K562 (cell line): ENCODE data around the gene IGLL1. TPM values are rescaled to one million over a fixed set of nuclear protein-coding genes. Genes with fewer than 3 reads are reported as not detected.

Experiments
- ARID1B ChIP-seq: fragments of 450-650 bp; IDR thresholded peaks from 2 replicates; pipeline ENCODE4 v1.6.1; 2016; ENCODE audit warnings: antibody characterized with exemption, mild to moderate bottlenecking, inconsistent platforms
- DDX20 ChIP-seq: fragments of 450-650 bp; IDR thresholded peaks from 2 replicates; pipeline ENCODE4 v1.6.1; 2016; ENCODE audit warnings: missing genetic modification characterization, low read depth, mild to moderate bottlenecking, missing compliant biosample characterization, moderate library complexity
- KLF6 ChIP-seq: fragments of 250-450 bp; sonication (Bioruptor Pico); IDR thresholded peaks from 2 replicates; pipeline ENCODE4 v1.4.0; 2020; ENCODE audit warnings: mild to moderate bottlenecking, moderate library complexity, borderline replicate concordance
- NCOA2 ChIP-seq, 2 experiments: fragments of 450-650 bp; IDR thresholded peaks; 2 replicates each; pipeline ENCODE4 v1.6.1; 2018; ENCODE audit warnings: mild to moderate bottlenecking in 2 of 2, moderate library complexity in 1 of 2; ENCODE audit not compliant: partially characterized antibody in 2 of 2
- PHF8 ChIP-seq: fragments of 200-600 bp; sonication (generic); IDR thresholded peaks from 2 replicates; pipeline ENCODE4 v1.6.1; 2012; ENCODE audit warnings: mixed run types, mild to moderate bottlenecking, inconsistent platforms, low read length, moderate library complexity, borderline replicate concordance
- ZNF431 ChIP-seq: sonication (generic); formaldehyde crosslinking; IDR thresholded peaks from 2 replicates; pipeline ENCODE4 v1.8.0; 2022; ENCODE audit warnings: mild to moderate bottlenecking, missing genetic modification reagents
- ZNF57 ChIP-seq: fragments of 450-650 bp; formaldehyde crosslinking; IDR thresholded peaks from 2 replicates; pipeline ENCODE4 v1.4.0; 2020; ENCODE audit warnings: mild to moderate bottlenecking, moderate library complexity
- ZNF766 ChIP-seq: fragments of 200-800 bp; sonication (Bioruptor generic); conservative IDR thresholded peaks from 2 replicates; pipeline ENCODE4 v1.6.1; 2016; ENCODE audit warnings: missing genetic modification characterization, missing compliant biosample characterization
- polyA plus RNA-seq, 8 experiments: library from polyadenylated mRNA; depleted of rRNA in 4 of 8; stranded (reverse) in 5 of 8; unstranded in 3 of 8; fragments of >200 nt; fragmentation: Nextera tagmentation in 2 of 8; fragmentation: Illumina TruSeq in 1 of 8; extraction: Ambion mirVana in 2 of 8; extraction: Trizol in 1 of 8; gene quantifications; 2 replicates each; pipeline versions ENCODE4 v1.2.1 to v1.2.3, GENCODE V29; 2011 to 2014; ENCODE audit warnings: inconsistent platforms in 1 of 8, missing spikeins in 1 of 8
- total RNA-seq, 7 experiments: library from RNA; depleted of rRNA in 6 of 7; stranded (reverse); fragments of >200 nt in 6 of 7; fragmentation: Illumina TruSeq in 2 of 7; extraction: Trizol in 2 of 7; gene quantifications; 2 replicates each; pipeline versions ENCODE4 v1.2.1 to v1.2.3, GENCODE V29; 2011 to 2021; ENCODE audit warnings: low replicate concordance in 1 of 7
- TF ChIP-seq, protein P1 (sequence below), 2 experiments: fragments of 450-650 bp in 1 of 2; sonication (generic) in 1 of 2; formaldehyde crosslinking in 1 of 2; IDR thresholded peaks; 2 replicates each; pipeline versions ENCODE4 v1.7.1 to v1.9.0; 2016 to 2022; ENCODE audit warnings: inconsistent platforms in 1 of 2, mild to moderate bottlenecking in 1 of 2, missing genetic modification reagents in 1 of 2
- TF ChIP-seq, protein P2 (sequence below): fragments of 450-650 bp; conservative IDR thresholded peaks from 2 replicates; pipeline ENCODE4 v1.6.1; 2016; ENCODE audit warnings: missing genetic modification characterization, low read depth, mild to moderate bottlenecking, control low read depth, missing compliant biosample characterization
- TF ChIP-seq, protein P3 (sequence below): fragments of 450-650 bp; IDR thresholded peaks from 2 replicates; pipeline ENCODE4 v1.6.1; 2017; ENCODE audit warnings: antibody characterized with exemption, mild to moderate bottlenecking

Gene IGLL1
- total and polyA plus RNA-seq, 9 of the 15 experiments (the other 6 are each of a cell fraction or from before 2014, with no cell fraction given): 0.10 to 0.32 (median 0.20) TPM; not detected in 6

DNA sequence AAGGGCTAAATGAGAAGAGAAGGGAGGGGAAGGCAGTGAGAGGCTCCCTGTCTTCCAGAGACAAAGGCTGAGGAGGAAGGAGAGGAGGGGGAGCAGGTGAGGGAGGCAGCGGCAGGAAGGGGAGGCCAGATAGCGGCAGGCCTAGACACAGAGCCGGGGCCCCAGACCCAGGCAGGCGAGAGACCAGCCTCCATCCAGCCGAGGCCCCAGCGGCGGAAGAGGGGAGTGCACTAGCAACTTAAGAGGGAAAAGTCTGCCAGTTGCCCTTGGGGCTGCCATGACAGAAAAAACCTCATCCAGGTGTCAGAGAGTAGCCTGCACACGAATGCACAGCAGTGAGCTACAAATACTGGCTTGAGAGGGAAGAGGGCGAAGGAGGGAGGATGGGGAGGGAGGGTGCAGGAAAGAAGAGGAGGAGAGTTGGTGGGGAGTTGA lies 46.7 kb downstream of the IGLL1 start (continued):
- TF ChIP-seq, protein P1, sequence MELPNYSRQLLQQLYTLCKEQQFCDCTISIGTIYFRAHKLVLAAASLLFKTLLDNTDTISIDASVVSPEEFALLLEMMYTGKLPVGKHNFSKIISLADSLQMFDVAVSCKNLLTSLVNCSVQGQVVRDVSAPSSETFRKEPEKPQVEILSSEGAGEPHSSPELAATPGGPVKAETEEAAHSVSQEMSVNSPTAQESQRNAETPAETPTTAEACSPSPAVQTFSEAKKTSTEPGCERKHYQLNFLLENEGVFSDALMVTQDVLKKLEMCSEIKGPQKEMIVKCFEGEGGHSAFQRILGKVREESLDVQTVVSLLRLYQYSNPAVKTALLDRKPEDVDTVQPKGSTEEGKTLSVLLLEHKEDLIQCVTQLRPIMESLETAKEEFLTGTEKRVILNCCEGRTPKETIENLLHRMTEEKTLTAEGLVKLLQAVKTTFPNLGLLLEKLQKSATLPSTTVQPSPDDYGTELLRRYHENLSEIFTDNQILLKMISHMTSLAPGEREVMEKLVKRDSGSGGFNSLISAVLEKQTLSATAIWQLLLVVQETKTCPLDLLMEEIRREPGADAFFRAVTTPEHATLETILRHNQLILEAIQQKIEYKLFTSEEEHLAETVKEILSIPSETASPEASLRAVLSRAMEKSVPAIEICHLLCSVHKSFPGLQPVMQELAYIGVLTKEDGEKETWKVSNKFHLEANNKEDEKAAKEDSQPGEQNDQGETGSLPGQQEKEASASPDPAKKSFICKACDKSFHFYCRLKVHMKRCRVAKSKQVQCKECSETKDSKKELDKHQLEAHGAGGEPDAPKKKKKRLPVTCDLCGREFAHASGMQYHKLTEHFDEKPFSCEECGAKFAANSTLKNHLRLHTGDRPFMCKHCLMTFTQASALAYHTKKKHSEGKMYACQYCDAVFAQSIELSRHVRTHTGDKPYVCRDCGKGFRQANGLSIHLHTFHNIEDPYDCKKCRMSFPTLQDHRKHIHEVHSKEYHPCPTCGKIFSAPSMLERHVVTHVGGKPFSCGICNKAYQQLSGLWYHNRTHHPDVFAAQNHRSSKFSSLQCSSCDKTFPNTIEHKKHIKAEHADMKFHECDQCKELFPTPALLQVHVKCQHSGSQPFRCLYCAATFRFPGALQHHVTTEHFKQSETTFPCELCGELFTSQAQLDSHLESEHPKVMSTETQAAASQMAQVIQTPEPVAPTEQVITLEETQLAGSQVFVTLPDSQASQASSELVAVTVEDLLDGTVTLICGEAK (IDR thresholded peaks at IDR 0.05): 0 out of 2 replicates have a peak, but pooled peaks have one; percentile 8
- TF ChIP-seq, protein P1 (CRISPR knock-in tag; IDR thresholded peaks at IDR 0.05): no peak
- TF ChIP-seq, protein P2, sequence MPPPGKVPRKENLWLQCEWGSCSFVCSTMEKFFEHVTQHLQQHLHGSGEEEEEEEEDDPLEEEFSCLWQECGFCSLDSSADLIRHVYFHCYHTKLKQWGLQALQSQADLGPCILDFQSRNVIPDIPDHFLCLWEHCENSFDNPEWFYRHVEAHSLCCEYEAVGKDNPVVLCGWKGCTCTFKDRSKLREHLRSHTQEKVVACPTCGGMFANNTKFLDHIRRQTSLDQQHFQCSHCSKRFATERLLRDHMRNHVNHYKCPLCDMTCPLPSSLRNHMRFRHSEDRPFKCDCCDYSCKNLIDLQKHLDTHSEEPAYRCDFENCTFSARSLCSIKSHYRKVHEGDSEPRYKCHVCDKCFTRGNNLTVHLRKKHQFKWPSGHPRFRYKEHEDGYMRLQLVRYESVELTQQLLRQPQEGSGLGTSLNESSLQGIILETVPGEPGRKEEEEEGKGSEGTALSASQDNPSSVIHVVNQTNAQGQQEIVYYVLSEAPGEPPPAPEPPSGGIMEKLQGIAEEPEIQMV (tag): peak; percentile 25; the same call in 1 of the 2 replicates
- TF ChIP-seq KLF6 (peak; percentile 50; the same call in 1 of the 2 replicates), ZNF431 (CRISPR knock-in tag) (no peak), ZNF57 (no peak), ZNF766 (CRISPR knock-in tag) (peak; percentile 68; the same call in 1 of the 2 replicates), ARID1B (peak; percentile 27; the same call in 1 of the 2 replicates), PHF8 (0 out of 2 replicates have a peak, but pooled peaks have one; percentile 11), DDX20 (tag) (0 out of 2 replicates have a peak, but pooled peaks have one; percentile 23), NCOA2 (IDR thresholded peaks at IDR 0.05; ENCODE audit: partially characterized antibody in 2 of 2) (no peak)
- TF ChIP-seq, protein P3, sequence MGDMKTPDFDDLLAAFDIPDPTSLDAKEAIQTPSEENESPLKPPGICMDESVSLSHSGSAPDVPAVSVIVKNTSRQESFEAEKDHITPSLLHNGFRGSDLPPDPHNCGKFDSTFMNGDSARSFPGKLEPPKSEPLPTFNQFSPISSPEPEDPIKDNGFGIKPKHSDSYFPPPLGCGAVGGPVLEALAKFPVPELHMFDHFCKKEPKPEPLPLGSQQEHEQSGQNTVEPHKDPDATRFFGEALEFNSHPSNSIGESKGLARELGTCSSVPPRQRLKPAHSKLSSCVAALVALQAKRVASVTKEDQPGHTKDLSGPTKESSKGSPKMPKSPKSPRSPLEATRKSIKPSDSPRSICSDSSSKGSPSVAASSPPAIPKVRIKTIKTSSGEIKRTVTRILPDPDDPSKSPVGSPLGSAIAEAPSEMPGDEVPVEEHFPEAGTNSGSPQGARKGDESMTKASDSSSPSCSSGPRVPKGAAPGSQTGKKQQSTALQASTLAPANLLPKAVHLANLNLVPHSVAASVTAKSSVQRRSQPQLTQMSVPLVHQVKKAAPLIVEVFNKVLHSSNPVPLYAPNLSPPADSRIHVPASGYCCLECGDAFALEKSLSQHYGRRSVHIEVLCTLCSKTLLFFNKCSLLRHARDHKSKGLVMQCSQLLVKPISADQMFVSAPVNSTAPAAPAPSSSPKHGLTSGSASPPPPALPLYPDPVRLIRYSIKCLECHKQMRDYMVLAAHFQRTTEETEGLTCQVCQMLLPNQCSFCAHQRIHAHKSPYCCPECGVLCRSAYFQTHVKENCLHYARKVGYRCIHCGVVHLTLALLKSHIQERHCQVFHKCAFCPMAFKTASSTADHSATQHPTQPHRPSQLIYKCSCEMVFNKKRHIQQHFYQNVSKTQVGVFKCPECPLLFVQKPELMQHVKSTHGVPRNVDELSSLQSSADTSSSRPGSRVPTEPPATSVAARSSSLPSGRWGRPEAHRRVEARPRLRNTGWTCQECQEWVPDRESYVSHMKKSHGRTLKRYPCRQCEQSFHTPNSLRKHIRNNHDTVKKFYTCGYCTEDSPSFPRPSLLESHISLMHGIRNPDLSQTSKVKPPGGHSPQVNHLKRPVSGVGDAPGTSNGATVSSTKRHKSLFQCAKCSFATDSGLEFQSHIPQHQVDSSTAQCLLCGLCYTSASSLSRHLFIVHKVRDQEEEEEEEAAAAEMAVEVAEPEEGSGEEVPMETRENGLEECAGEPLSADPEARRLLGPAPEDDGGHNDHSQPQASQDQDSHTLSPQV: peak; percentile 91
